ENCODE data around the gene SAC3D1.

GRCh38 chr11:65013888-65014725 lies 26.9 kb upstream of the SAC3D1 start, which contains the start of gene ARL2:
- TF ChIP-seq, protein P1, sequence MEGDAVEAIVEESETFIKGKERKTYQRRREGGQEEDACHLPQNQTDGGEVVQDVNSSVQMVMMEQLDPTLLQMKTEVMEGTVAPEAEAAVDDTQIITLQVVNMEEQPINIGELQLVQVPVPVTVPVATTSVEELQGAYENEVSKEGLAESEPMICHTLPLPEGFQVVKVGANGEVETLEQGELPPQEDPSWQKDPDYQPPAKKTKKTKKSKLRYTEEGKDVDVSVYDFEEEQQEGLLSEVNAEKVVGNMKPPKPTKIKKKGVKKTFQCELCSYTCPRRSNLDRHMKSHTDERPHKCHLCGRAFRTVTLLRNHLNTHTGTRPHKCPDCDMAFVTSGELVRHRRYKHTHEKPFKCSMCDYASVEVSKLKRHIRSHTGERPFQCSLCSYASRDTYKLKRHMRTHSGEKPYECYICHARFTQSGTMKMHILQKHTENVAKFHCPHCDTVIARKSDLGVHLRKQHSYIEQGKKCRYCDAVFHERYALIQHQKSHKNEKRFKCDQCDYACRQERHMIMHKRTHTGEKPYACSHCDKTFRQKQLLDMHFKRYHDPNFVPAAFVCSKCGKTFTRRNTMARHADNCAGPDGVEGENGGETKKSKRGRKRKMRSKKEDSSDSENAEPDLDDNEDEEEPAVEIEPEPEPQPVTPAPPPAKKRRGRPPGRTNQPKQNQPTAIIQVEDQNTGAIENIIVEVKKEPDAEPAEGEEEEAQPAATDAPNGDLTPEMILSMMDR (IDR thresholded peaks at IDR 0.05), result peak; percentile 82 to 89 (median 84)
- peak; percentile 13 for TF ChIP-seq POLR2A (IDR thresholded peaks at IDR 0.05)

Measured in right lobe of liver (tissue), 4 donors.